Lower lobe of right lung (tissue), 2 donors: Measurements from ENCODE around the gene PXDC1. TPM values are rescaled to one million over a fixed set of nuclear protein-coding genes. Genes with fewer than 3 reads are reported as not detected.

Experiments
- ATAC-seq, 2 donors: fragments of 200-7000 bp; cut with Tn5 transposase; one replicate each; pipeline ENCODE4 v1.9.1; 2020 to 2022; ENCODE audit warnings: mild to moderate bottlenecking in 2 of 2, moderate library complexity in 2 of 2
- DNase-seq: peaks from one replicate; pipeline ENCODE4 v3.0.0-alpha.2; 2020
- H3K27ac ChIP-seq: fragments of 200-600 bp; one replicate; pipeline ENCODE4 v1.8.0; 2022
- H3K27me3 ChIP-seq: fragments of 200-600 bp; one replicate; pipeline ENCODE4 v1.8.0; 2022; ENCODE audit warnings: low read depth
- H3K36me3 ChIP-seq: fragments of 200-600 bp; one replicate; pipeline ENCODE4 v1.8.0; 2022; ENCODE audit warnings: mild to moderate bottlenecking
- H3K4me1 ChIP-seq: fragments of 200-600 bp; one replicate; pipeline ENCODE4 v1.8.0; 2022
- H3K4me3 ChIP-seq: fragments of 200-600 bp; one replicate; pipeline ENCODE4 v1.8.0; 2022; ENCODE audit warnings: mild to moderate bottlenecking
- H3K9me3 ChIP-seq: fragments of 200-600 bp; one replicate; pipeline ENCODE4 v1.8.0; 2022
- CTCF ChIP-seq: fragments of 200-600 bp; IDR thresholded peaks from one replicate; pipeline ENCODE4 v1.8.0; 2022; ENCODE audit warnings: antibody characterized with exemption, mild to moderate bottlenecking
- intact Hi-C: fragments of 100-400 bp; cut with DNase I; formaldehyde crosslinking; loops from one replicate; pipeline ENCODE4 v1.11.0; 2022
- total RNA-seq: library from RNA; stranded (reverse); fragmentation: NEBNext Ultra II Directional; extraction: Animal tissue kit (Norgen Biotek cat#: 25700); gene quantifications from one replicate; pipeline ENCODE4 v1.2.1, GENCODE V29; 2021
- donor health status: DM: no; HTN: yes; CAD: no; lungs with severe emphysema.

Gene PXDC1
- total RNA-seq, 1 donor from 2014 or later: 50.9 TPM

- H3K27me3 ChIP-seq: no peaks in the 10 kb centered on the region
- no peak for DNase-seq
- no peaks in the 10 kb centered on the region for H3K36me3 ChIP-seq
- H3K4me3 ChIP-seq: no peak overlapping the region
- no peak for TF ChIP-seq CTCF
- H3K9me3 ChIP-seq: no peaks in the 10 kb centered on the region
- intact Hi-C loops: no loop called here
- H3K4me1 ChIP-seq: no peaks in the 10 kb centered on the region
- ATAC-seq: no peak
- H3K27ac ChIP-seq: no peak overlapping the region
Measured at GRCh38 chr6:3779574-3779849, 28.0 kb upstream of the PXDC1 start.

- TF ChIP-seq CTCF: no peak
- Histone ChIP-seq H3K27ac (no peak overlapping the region), H3K4me3 (no peak overlapping the region), H3K4me1 (no peaks in the 10 kb centered on the region), H3K27me3 (no peaks in the 10 kb centered on the region), H3K9me3 (no peaks in the 10 kb centered on the region), H3K36me3 (no peaks in the 10 kb centered on the region)
- DNase-seq: no peak
- intact Hi-C loops: no loop called here
- ATAC-seq: no peak
Measured at GRCh38 chr6:3778701-3779573, 27.4 kb upstream of the PXDC1 start.

- no peak overlapping the region for H3K27ac ChIP-seq
- peaks cover 6% of the 10 kb centered on the region for H3K4me1 ChIP-seq
- H3K4me3 ChIP-seq: no peak overlapping the region
- no peaks in the 10 kb centered on the region for H3K9me3 ChIP-seq
- intact Hi-C loops: no loop called here
- ATAC-seq (no peak), DNase-seq (no peak)
- no peaks in the 10 kb centered on the region for H3K36me3 ChIP-seq
- H3K27me3 ChIP-seq: no peaks in the 10 kb centered on the region
- TF ChIP-seq CTCF: no peak
Measured at GRCh38 chr6:3777730-3778461, 26.4 kb upstream of the PXDC1 start.

- Histone ChIP-seq H3K27me3 (no peaks in the 10 kb centered on the region), H3K4me3 (no peak overlapping the region), H3K36me3 (no peaks in the 10 kb centered on the region), H3K27ac (no peak overlapping the region), H3K4me1 (peaks cover 6% of the 10 kb centered on the region), H3K9me3 (no peaks in the 10 kb centered on the region)
- TF ChIP-seq CTCF: no peak
- no peak for DNase-seq
- intact Hi-C loops: no loop called here
- no peak for ATAC-seq
Measured at GRCh38 chr6:3776881-3777507, 25.5 kb upstream of the PXDC1 start.

GRCh38 chr6:3775847-3776246 is 24.3 kb upstream of the PXDC1 start:
- no peaks in the 10 kb centered on the region for H3K27me3 ChIP-seq
- intact Hi-C loops: no loop called here
- H3K27ac ChIP-seq: no peak overlapping the region
- DNase-seq: no peak
- peaks cover 6% of the 10 kb centered on the region for H3K4me1 ChIP-seq
- H3K9me3 ChIP-seq: no peaks in the 10 kb centered on the region
- no peak overlapping the region for H3K4me3 ChIP-seq
- H3K36me3 ChIP-seq: no peaks in the 10 kb centered on the region
- no peak for TF ChIP-seq CTCF
- no peak for ATAC-seq
